ENCODE measurements around the gene GPC6.

The GPC6 gene

GRCh38 chr13:93872376-93872775 is 645.8 kb downstream of the GPC6 start:
- no peak overlapping the region for H3K4me3 ChIP-seq (ENCODE audit: low read depth, low read length)
- TF ChIP-seq CTCF (IDR thresholded peaks at IDR 0.05; ENCODE audit: low read depth, low read length) = no peak

GRCh38 chr13:93872786-93873347 is 646.3 kb downstream of the GPC6 start:
- H3K4me3 ChIP-seq (ENCODE audit: low read depth, low read length) = no peak overlapping the region
- no peak for TF ChIP-seq CTCF (IDR thresholded peaks at IDR 0.05; ENCODE audit: low read depth, low read length)

- no peak for TF ChIP-seq CTCF (IDR thresholded peaks at IDR 0.05; ENCODE audit: low read depth, low read length)
These were observed 648.9 kb downstream of the GPC6 start for GRCh38 chr13:93875547-93875946.

GRCh38 chr13:93876236-93876635 is 649.6 kb downstream of the GPC6 start:
- no peak overlapping the region for H3K4me3 ChIP-seq (ENCODE audit: low read depth, low read length)
- TF ChIP-seq CTCF (IDR thresholded peaks at IDR 0.05; ENCODE audit: low read depth, low read length) = no peak

More at GRCh38 chr13:93875547-93875946, 648.9 kb downstream of the GPC6 start:
- H3K4me3 ChIP-seq (ENCODE audit: low read depth, low read length) = no peak overlapping the region

- TF ChIP-seq CTCF (IDR thresholded peaks at IDR 0.05; ENCODE audit: low read depth, low read length) = no peak
- no peak overlapping the region for H3K4me3 ChIP-seq (ENCODE audit: low read depth, low read length)
These were observed 652.1 kb downstream of the GPC6 start for GRCh38 chr13:93878675-93879074.

- no peak for TF ChIP-seq CTCF (IDR thresholded peaks at IDR 0.05; ENCODE audit: low read depth, low read length)
- no peak overlapping the region for H3K4me3 ChIP-seq (ENCODE audit: low read depth, low read length)
These were observed 654.8 kb downstream of the GPC6 start for GRCh38 chr13:93881411-93881810.

- TF ChIP-seq CTCF (IDR thresholded peaks at IDR 0.05; ENCODE audit: low read depth, low read length) = no peak
These were observed 655.6 kb downstream of the GPC6 start for GRCh38 chr13:93882086-93882651.

More at GRCh38 chr13:93882086-93882651, 655.6 kb downstream of the GPC6 start:
- H3K4me3 ChIP-seq (ENCODE audit: low read depth, low read length) = no peak overlapping the region

All from WI38 (cell line).